Stimulated activated CD8-positive, alpha-beta memory T cell treated with anti-CD3 and anti-CD28 coated beads, Interleukin-12 subunit alpha, Interleukin-12 subunit beta, amount 100 ng/mL, for 1 hour (primary cell): ENCODE measurements around the gene LCP2.

Experiments used
- DNase-seq: peaks from one replicate; pipeline ENCODE4 v3.0.0-alpha.2; 2020; ENCODE audit warnings: low read depth

Gene LCP2

GRCh38 chr5:170297589-170298462 is at the start of gene LCP2:
Gene LCP2 (minus strand): TSS chr5:170297777. CDS start chr5:170297611, 166 bp downstream.
- DNase-seq: no peak

DNA sequence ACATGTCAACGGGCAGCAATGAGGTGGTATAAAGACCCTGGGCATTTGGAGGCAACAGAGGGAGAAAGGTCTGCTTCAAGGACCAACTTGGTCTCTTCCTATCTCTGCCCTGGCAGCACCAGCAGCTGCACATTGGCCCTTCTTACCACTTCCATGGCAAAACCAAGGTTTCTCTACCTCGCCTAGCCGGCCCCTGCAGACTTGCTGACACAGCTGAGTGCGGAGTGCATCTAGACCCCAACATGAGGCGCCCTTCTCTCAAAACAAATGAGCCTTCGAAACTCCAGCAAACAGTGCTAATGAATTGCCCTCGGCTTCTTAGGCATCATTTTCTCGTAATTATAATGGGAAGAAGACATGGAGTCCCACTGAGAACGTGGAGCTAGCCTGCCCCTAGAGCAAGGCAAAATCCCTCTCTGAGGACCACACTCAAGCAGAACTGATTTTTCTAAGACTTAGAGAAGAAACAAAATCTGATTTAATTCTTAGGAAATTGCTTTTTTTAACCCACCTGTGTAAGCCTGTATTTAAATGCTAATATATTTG is 49.5 kb upstream of the LCP2 start:
- DNase-seq: no peak

DNA sequence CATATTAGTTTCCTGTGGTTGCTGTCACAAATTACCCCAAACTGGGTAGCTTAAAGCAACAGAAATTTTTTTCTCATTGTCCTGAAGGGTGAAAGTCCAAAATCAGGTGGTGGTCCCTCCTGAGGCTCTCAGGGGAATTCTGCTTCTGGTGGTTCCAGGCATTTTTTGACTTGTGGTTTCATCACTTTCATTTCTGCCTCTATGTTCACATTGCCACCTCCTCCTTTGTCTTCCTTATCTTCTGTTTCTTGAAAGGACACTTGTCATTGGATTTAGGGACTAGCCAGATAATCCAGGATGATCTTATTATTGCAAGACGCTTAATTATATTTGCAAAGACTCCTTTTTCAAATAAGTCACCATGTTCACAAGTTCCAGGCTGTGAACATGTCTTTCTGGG is 48.4 kb upstream of the LCP2 start:
- DNase-seq: no peak

- no peak for DNase-seq
These were observed 45.6 kb upstream of the LCP2 start for GRCh38 chr5:170343177-170343576.

DNA sequence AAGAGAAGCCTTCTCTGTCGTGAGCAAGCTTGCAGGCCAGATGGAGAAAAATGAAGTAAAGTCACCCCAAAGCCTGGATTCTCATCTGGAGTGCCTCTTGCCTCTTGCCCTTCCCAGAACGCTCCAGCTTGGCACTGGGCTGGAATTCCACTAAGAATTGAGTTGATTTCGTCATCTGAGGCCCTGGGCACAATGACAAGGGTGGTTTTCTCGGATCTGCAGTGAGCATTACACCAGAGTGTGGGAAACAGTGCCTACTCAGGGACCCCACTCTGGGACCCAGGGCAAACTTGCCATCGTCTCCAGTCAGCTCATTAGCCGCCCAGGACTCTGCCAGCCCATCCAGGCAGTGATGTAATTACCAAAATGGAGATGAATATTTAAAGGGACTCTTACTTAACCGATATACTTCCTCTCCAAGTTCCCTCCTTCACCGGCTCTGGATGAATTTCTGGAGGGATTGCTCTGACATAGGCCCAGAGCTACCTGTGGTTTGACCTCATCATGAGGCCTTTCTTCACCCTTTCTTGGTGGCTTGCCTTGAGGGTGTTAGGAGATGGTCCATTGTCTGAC is 44.7 kb upstream of the LCP2 start:
- DNase-seq: no peak

- DNase-seq: no peak
These were observed 44.0 kb upstream of the LCP2 start for GRCh38 chr5:170341545-170341944.

- DNase-seq: no peak
These were observed 42.2 kb upstream of the LCP2 start for GRCh38 chr5:170339780-170340167.

GRCh38 chr5:170338933-170339779 is 41.6 kb upstream of the LCP2 start:
- DNase-seq: peak; percentile 45

- DNase-seq: no peak
These were observed 40.7 kb upstream of the LCP2 start for GRCh38 chr5:170338291-170338690.

DNA sequence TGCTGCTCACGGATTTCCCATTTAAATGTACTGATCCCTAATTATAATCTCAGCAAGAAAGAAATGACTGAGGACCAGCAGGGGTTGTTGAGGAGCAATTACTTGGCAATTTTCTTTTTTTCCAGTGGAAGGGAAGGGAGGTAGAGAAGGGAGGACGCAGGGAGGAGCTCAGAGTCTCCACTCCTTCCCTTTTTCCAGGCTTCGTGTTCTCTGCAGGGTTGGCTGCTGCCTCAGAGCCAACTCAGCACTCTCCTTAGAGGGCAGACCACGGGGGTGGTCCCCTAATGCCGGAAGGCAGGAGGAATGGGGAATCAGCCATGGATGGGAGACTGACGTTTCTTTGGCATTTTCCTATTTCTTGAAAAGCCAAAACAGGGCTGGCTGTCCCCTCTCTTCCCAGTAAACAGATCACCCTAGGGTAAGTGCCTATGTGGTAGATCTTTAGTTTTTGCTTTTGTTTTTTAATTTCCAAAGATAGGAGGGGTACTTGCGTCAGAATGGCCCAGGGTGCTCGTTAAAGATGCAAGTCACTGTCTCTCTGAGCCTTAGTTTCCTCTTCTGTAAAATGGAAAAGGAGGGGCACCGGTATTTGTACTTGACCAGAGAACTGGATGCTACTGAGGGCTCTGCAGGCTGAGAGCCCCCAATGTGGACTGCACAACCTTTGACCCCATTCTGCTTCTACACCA is 39.6 kb upstream of the LCP2 start:
- DNase-seq: no peak

DNA sequence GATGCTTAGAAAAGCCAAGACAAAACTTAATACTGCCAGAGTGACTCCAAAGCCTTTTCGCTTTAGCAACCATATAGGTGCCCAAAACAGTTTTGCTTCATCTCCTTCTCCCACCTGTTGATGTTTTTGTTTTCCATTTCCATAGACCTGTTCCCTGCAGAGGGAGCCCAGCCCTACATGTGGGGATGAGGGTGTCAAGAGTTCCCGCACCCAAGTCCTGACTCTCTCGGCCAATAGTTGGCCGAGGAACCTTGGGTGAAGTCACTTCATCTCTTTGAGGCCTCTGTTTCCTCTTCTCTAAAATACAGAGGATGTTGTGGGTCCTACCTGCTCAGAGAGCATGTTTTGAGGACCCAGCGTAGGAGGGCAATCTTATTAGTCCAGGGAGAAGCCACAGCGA is 38.5 kb upstream of the LCP2 start:
- DNase-seq: no peak

DNA sequence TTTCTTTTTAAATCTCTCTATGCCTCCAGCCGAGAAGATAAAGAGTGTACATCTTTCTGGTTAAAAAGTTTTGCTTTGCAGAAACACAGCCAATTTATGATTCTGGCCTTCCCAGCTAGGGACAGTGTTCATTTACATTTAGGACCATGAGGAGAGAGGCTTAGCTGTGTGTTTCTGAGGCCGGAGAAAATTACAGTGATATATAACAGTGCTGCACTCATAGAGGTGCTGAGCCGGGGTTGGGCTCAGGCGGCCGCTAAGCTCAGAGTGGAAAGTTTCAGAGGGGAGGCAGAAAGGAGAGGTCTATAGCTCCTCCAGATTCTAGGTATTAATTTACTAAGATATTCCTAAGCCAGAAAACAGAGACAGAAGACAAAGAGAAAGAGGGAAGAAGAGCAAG is 37.0 kb upstream of the LCP2 start:
- DNase-seq: no peak

DNA sequence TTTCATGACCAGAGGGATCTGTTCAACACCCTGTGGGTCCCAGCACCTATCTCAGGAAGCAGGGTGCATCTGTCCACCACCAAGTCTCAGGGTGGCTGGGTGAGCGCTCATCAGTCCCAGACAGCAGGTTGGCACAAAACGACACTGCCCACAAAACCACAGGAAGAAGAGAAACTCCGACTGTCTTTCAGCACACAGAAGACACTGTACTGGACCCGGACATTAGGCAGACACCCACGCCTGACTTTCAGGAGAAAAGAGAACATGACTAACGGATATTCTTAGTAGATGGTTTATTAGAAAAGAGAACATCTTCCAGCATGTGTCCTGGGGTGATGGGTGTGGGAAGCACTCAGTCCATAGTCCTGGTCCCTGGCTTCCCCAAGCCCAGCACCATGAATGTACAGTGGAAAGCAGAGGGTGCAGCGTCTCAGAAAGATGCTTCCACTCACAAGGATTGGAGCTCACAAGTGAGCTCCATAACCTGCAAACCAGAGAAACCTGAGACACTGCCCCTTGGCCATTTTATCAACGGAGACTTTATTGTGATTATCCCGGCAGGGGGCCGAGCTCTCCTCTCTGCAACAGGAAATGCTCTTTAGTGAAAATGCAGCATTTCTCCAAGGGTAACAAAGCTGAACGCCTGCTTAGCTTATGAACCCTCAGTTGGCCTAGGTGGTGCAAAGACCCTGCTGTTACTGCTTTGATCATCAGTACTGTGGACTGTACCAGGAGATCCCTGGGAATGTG is 35.8 kb upstream of the LCP2 start:
- DNase-seq: peak; percentile 36

GRCh38 chr5:170332058-170332457 is 34.5 kb upstream of the LCP2 start:
- no peak for DNase-seq

GRCh38 chr5:170330568-170331054 is 33.0 kb upstream of the LCP2 start:
- DNase-seq: no peak

GRCh38 chr5:170329524-170329923 is 31.9 kb upstream of the LCP2 start:
- DNase-seq: no peak

DNA sequence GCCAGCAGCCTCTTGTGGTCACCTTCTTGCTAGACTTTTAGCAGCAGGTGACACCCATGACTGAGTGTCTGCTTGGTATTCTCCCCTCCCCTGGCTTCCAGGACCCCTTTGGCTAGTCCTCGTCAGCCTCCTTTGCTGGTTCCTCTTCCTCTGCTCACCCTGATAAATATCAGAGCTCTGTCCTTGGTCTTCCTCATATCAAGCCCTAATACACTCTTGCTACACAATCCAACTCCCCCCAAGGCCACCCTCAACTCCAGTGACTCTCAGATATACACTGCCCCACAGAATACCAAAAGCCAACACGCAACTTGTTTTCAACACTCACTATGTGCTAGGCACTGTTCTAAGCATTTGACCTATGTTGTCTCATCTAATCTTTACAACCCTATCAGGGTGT is 30.3 kb upstream of the LCP2 start:
- DNase-seq: no peak

DNA sequence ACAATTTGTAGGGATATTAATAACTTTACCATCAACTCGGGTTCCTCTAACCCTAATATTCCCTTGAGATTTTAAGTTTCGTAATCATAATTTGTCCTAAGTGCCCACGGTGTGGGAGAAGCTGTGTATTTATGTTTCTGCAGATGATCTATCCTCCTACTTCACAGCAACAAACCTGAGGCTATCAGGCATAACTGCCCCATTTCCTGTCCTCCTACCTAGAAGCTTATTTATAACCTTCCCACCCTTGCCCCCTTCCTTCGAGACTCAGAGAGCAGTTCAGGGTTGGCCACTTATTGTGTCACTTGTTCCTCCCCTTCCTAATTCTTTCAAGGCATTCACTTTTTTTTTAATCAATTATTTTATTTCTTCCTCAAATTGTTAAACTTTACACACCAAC is 29.6 kb upstream of the LCP2 start:
- DNase-seq: no peak

GRCh38 chr5:170319301-170319700 is 21.7 kb upstream of the LCP2 start:
- no peak for DNase-seq

- DNase-seq: no peak
These were observed 19.9 kb upstream of the LCP2 start for GRCh38 chr5:170317499-170317898.

GRCh38 chr5:170316937-170317336 is 19.4 kb upstream of the LCP2 start:
- no peak for DNase-seq
